GM21447 (cell line): Measurements from ENCODE around the gene TFDP1.
"Not testable (repeated sequence)": the region's sequence is repeated elsewhere in the genome, so short reads cannot be mapped to it uniquely, and the experiment has no call there.

Experiments
- ATAC-seq: cut with Tn5 transposase; IDR thresholded peaks from one replicate; pipeline ENCODE4 v1.9.1; 2021; ENCODE audit not compliant: unreplicated experiment

Gene TFDP1

GRCh38 chr13:113610266-113610665 is 25.7 kb downstream of the TFDP1 start:
- ATAC-seq, result no peak

GRCh38 chr13:113611996-113612395 is 27.4 kb downstream of the TFDP1 start:
- no peak for ATAC-seq

- ATAC-seq, result no peak
Observed at GRCh38 chr13:113612607-113613006, 28.1 kb downstream of the TFDP1 start.

GRCh38 chr13:113613789-113614379 is 29.3 kb downstream of the TFDP1 start:
- ATAC-seq, result no peak

- no peak for ATAC-seq
Observed at GRCh38 chr13:113616281-113616906, 31.8 kb downstream of the TFDP1 start.

GRCh38 chr13:113616991-113617749 is 32.6 kb downstream of the TFDP1 start:
- no peak for ATAC-seq

- no peak for ATAC-seq
Observed at GRCh38 chr13:113617961-113618360, 33.4 kb downstream of the TFDP1 start.

- no peak for ATAC-seq
Observed at GRCh38 chr13:113618455-113618854, 33.9 kb downstream of the TFDP1 start.

GRCh38 chr13:113620036-113620796 is 35.7 kb downstream of the TFDP1 start:
- ATAC-seq, result no peak

- no peak for ATAC-seq
Observed at GRCh38 chr13:113621046-113621445, 36.5 kb downstream of the TFDP1 start.

- not testable (repeated sequence) for ATAC-seq
Observed at GRCh38 chr13:113621498-113621897, 36.9 kb downstream of the TFDP1 start.

- ATAC-seq, result not testable (repeated sequence)
Observed at GRCh38 chr13:113621986-113622550, 37.5 kb downstream of the TFDP1 start.

- ATAC-seq, result no peak
Observed at GRCh38 chr13:113622791-113623490, 38.4 kb downstream of the TFDP1 start.

- ATAC-seq, result no peak
Observed at GRCh38 chr13:113623491-113624234, 39.1 kb downstream of the TFDP1 start.

- ATAC-seq, result no peak
Observed at GRCh38 chr13:113624235-113624587, 39.7 kb downstream of the TFDP1 start.

GRCh38 chr13:113624640-113625304 is 40.2 kb downstream of the TFDP1 start:
- not testable (repeated sequence) for ATAC-seq

GRCh38 chr13:113625965-113626721 is 41.6 kb downstream of the TFDP1 start:
- no peak for ATAC-seq

- no peak for ATAC-seq
Observed at GRCh38 chr13:113627136-113627535, 42.6 kb downstream of the TFDP1 start.
